HG03280 (cell line): ENCODE measurements around the gene AMOTL1.

Experiments used
- ATAC-seq: cut with Tn5 transposase; IDR thresholded peaks from one replicate; pipeline ENCODE4 v1.9.1; 2021; ENCODE audit warnings: mild to moderate bottlenecking, moderate library complexity; ENCODE audit not compliant: unreplicated experiment

The AMOTL1 gene

GRCh38 chr11:94767701-94768601, at the start of gene AMOTL1:
Gene AMOTL1 (plus strand): TSS chr11:94768356. CDS start chr11:94768512, 156 bp downstream.
- peak; percentile 43 for ATAC-seq

GRCh38 chr11:94719876-94720275, 48.3 kb upstream of the AMOTL1 start:
- ATAC-seq, result no peak

- ATAC-seq, result no peak
These were observed 46.4 kb upstream of the AMOTL1 start for GRCh38 chr11:94721565-94722292.

- no peak for ATAC-seq
These were observed 45.4 kb upstream of the AMOTL1 start for GRCh38 chr11:94722735-94723134.

GRCh38 chr11:94725097-94725496, 43.1 kb upstream of the AMOTL1 start:
- no peak for ATAC-seq

GRCh38 chr11:94727819-94728218, 40.3 kb upstream of the AMOTL1 start:
- ATAC-seq, result no peak

- ATAC-seq, result no peak
These were observed 39.6 kb upstream of the AMOTL1 start for GRCh38 chr11:94728541-94728940.

- ATAC-seq, result no peak
These were observed 39.0 kb upstream of the AMOTL1 start for GRCh38 chr11:94728966-94729751.

GRCh38 chr11:94730153-94730552, 38.0 kb upstream of the AMOTL1 start:
- no peak for ATAC-seq

- ATAC-seq, result no peak
These were observed 36.1 kb upstream of the AMOTL1 start for GRCh38 chr11:94731880-94732601.

- no peak for ATAC-seq
These were observed 35.4 kb upstream of the AMOTL1 start for GRCh38 chr11:94732617-94733281.

GRCh38 chr11:94734563-94735275, 33.4 kb upstream of the AMOTL1 start:
- no peak for ATAC-seq

GRCh38 chr11:94735907-94736306, 32.2 kb upstream of the AMOTL1 start:
- no peak for ATAC-seq

- no peak for ATAC-seq
These were observed 31.0 kb upstream of the AMOTL1 start for GRCh38 chr11:94737171-94737611.

GRCh38 chr11:94738746-94739145, 29.4 kb upstream of the AMOTL1 start:
- ATAC-seq, result no peak

- no peak for ATAC-seq
These were observed 28.8 kb upstream of the AMOTL1 start for GRCh38 chr11:94739331-94739730.

- ATAC-seq, result no peak
These were observed 27.8 kb upstream of the AMOTL1 start for GRCh38 chr11:94740083-94741021.

- no peak for ATAC-seq
These were observed 27.0 kb upstream of the AMOTL1 start for GRCh38 chr11:94741022-94741679.
